Measurements from ENCODE around the gene STK32B. TPM values are rescaled to one million over a fixed set of nuclear protein-coding genes. Genes with fewer than 3 reads are reported as not detected.

The STK32B gene
- total and polyA plus RNA-seq, 2 of the 4 experiments (the other 2 are of a cell fraction): 5.5 to 6.3 TPM

- Histone ChIP-seq H2AK5ac (ENCODE audit: low read depth, low read length) (no peak overlapping the region), H2BK20ac (ENCODE audit: low read depth, low read length) (no peak overlapping the region), H3K56ac (ENCODE audit: extremely low read depth, insufficient read depth, low read length) (no peak overlapping the region), H3K4ac (ENCODE audit: low read depth, low read length) (no peak overlapping the region), H2BK5ac (ENCODE audit: low read depth, low read length, poor library complexity, severe bottlenecking) (no peak overlapping the region), H3K23ac (ENCODE audit: low read depth, low read length) (no peak overlapping the region), H2BK120ac (ENCODE audit: low read depth, low read length) (no peak overlapping the region), H2AK9ac (replicated peaks; ENCODE audit: low read depth, low read length, poor library complexity) (no peak overlapping the region), H4K8ac (ENCODE audit: low read depth in 2 of 2, low read length in 2 of 2) (no peak overlapping the region), H3K14ac (replicated peaks; ENCODE audit: low read depth, low read length) (no peak overlapping the region), H3K27me3 (ENCODE audit: control insufficient read depth, insufficient read depth, low read length) (no peaks in the 10 kb centered on the region), H3K36me3 (ENCODE audit: control insufficient read depth, insufficient read depth, low read length) (no peaks in the 10 kb centered on the region), H3K9me3 (ENCODE audit: control insufficient read depth, insufficient read depth, low read length) (no peaks in the 10 kb centered on the region), H3K9me1 (ENCODE audit: insufficient read depth, low read length) (no peaks in the 10 kb centered on the region; the same call in 1 of the 2 replicates), H4K91ac (ENCODE audit: insufficient read depth, low read depth, low read length) (no peak overlapping the region), H3K4me2 (ENCODE audit: low read depth, low read length) (no peak overlapping the region), H2AFZ (replicated peaks; ENCODE audit: low read length, poor library complexity) (no peak overlapping the region), H3K9ac (ENCODE audit: low read depth, low read length) (no peak overlapping the region), H4K20me1 (ENCODE audit: insufficient read depth, low read length) (no peaks in the 10 kb centered on the region), H2BK15ac (ENCODE audit: low read depth, low read length) (no peak overlapping the region), H3K27ac (ENCODE audit: insufficient read depth, low read length) (no peak overlapping the region), H4K5ac (ENCODE audit: low read depth, low read length) (no peak overlapping the region), H3K79me1 (ENCODE audit: low read depth in 1 of 2, low read length in 2 of 2) (no peaks in the 10 kb centered on the region), H3K4me1 (ENCODE audit: control insufficient read depth, insufficient read depth, low read length) (no peaks in the 10 kb centered on the region), H3K4me3 (ENCODE audit: insufficient read depth, low read depth, low read length) (no peak overlapping the region), H3K18ac (ENCODE audit: low read depth, low read length) (no peak overlapping the region)
- no peak for TF ChIP-seq MAZ (IDR thresholded peaks at IDR 0.05; ENCODE audit: borderline replicate concordance, low read depth, low read length)
- TF ChIP-seq FOS (IDR thresholded peaks at IDR 0.05; ENCODE audit: low read depth, low read length): no peak
- no peak for TF ChIP-seq MXI1 (IDR thresholded peaks at IDR 0.05; ENCODE audit: borderline replicate concordance, low read depth, low read length)
- TF ChIP-seq, protein P1, sequence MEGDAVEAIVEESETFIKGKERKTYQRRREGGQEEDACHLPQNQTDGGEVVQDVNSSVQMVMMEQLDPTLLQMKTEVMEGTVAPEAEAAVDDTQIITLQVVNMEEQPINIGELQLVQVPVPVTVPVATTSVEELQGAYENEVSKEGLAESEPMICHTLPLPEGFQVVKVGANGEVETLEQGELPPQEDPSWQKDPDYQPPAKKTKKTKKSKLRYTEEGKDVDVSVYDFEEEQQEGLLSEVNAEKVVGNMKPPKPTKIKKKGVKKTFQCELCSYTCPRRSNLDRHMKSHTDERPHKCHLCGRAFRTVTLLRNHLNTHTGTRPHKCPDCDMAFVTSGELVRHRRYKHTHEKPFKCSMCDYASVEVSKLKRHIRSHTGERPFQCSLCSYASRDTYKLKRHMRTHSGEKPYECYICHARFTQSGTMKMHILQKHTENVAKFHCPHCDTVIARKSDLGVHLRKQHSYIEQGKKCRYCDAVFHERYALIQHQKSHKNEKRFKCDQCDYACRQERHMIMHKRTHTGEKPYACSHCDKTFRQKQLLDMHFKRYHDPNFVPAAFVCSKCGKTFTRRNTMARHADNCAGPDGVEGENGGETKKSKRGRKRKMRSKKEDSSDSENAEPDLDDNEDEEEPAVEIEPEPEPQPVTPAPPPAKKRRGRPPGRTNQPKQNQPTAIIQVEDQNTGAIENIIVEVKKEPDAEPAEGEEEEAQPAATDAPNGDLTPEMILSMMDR (conservative IDR thresholded peaks at IDR 0.05; ENCODE audit: low read depth, low read length): no peak
- TF ChIP-seq NFE2L2 (IDR thresholded peaks at IDR 0.05; ENCODE audit: low read depth, low read length): no peak
- TF ChIP-seq CHD1 (IDR thresholded peaks at IDR 0.05; ENCODE audit: low read depth, low read length): no peak
- TF ChIP-seq POLR2A (IDR thresholded peaks at IDR 0.05; ENCODE audit: low read depth, low read length): no peak
- no peak for TF ChIP-seq ELK1 (IDR thresholded peaks at IDR 0.05; ENCODE audit: borderline replicate concordance, low read depth, low read length)
- no peak for TF ChIP-seq USF2 (IDR thresholded peaks at IDR 0.05; ENCODE audit: low read depth, low read length)
- CTCF ChIA-PET: no interaction called here
- BruUV-seq (replicated peaks): no TSS peak
- dilution Hi-C loops (cut with HindIII; ENCODE audit: low sequenced_read_pairs, unreplicated experiment): no loop called here
- intact Hi-C loops (cut with micrococcal nuclease): no loop called here
- DNase-seq: no peak
- no peak for ATAC-seq (ENCODE audit: low read depth)
- POLR2A ChIA-PET (ENCODE audit: unreplicated experiment): no interaction called here
- 80% methylated on average over 1 of the region's 6 CpGs; no CpG with 5 or more reads in 1 of the 2 experiments for whole genome bisulfite sequencing, 2 experiments (ENCODE audit: extremely low coverage in 2 of 2, insufficient read length in 1 of 2)
- in situ Hi-C loops (cut with MboI; ENCODE audit: low sequenced_read_pairs): no loop called here
Observed at GRCh38 chr4:5146248-5146647, 95.0 kb downstream of the STK32B start.
